Activated CD4-positive, alpha-beta T cell treated with anti-CD3 and anti-CD28 coated beads for 36 hours (primary cell): ENCODE measurements around the gene CFAP100. TPM values are rescaled to one million over a fixed set of nuclear protein-coding genes. Genes with fewer than 3 reads are reported as not detected.
A peak's percentile ranks its signal among the peaks of the same experiment; 100 is the strongest.

Experiments used
- ATAC-seq: fragments of 200-7000 bp; cut with Tn5 transposase; one replicate; pipeline ENCODE4 v1.10.0; 2021; ENCODE audit warnings: mild to moderate bottlenecking, moderate library complexity
- CTCF ChIA-PET: fragments of 350-600 bp; sonication (Branson Sonifier 250); formaldehyde crosslinking; loops from one replicate; lab custom pipeline; 2021; ENCODE audit warnings: antibody characterized with exemption; lab: Charles Lee
- POLR2A ChIA-PET: fragments of 350-600 bp; sonication (Branson Sonifier 250); formaldehyde crosslinking; loops from one replicate; lab custom pipeline; 2021; ENCODE audit warnings: antibody characterized with exemption, inconsistent platforms; lab: Charles Lee
- DNase-seq: peaks from one replicate; pipeline ENCODE4 v3.0.0-alpha.2; 2020
- H3K27ac Mint-ChIP-seq: one replicate; pipeline ENCODE4 v1.8.0; 2021; ENCODE audit warnings: mixed read lengths
- H3K27me3 Mint-ChIP-seq: one replicate; pipeline ENCODE4 v1.8.0; 2021; ENCODE audit warnings: mixed read lengths
- H3K36me3 Mint-ChIP-seq: one replicate; pipeline ENCODE4 v1.8.0; 2021; ENCODE audit warnings: low read depth, mixed read lengths
- H3K4me1 Mint-ChIP-seq: one replicate; pipeline ENCODE4 v1.8.0; 2021; ENCODE audit warnings: mixed read lengths
- H3K4me3 Mint-ChIP-seq: one replicate; pipeline ENCODE4 v1.8.0; 2021; ENCODE audit warnings: mild to moderate bottlenecking, moderate library complexity, mixed read lengths
- H3K9me3 Mint-ChIP-seq: one replicate; pipeline ENCODE4 v1.8.0; 2021; ENCODE audit warnings: low read depth, mixed read lengths
- intact Hi-C, 2 experiments: fragments of 100-400 bp; cut with DNase I in 1 of 2; cut with micrococcal nuclease in 1 of 2; formaldehyde crosslinking; loops; one replicate each; pipeline versions ENCODE4 v1.14.2 to v1.15.1; 2022 to 2024; cut with DNase I, micrococcal nuclease
- total RNA-seq, 2 experiments: library from RNA; stranded (reverse); gene quantifications; one replicate each; pipeline ENCODE4 v1.2.3, GENCODE V29; 2021

The CFAP100 gene
- total RNA-seq, 2 experiments from 2014 or later: not detected

- H3K4me1 Mint-ChIP-seq: peaks cover 9% of the 10 kb centered on the region
- no peak within 1 kb of the TSS for H3K27ac Mint-ChIP-seq
- DNase-seq: peak; percentile 87
- ChIA-PET POLR2A (interaction anchor here (0.6 to 1.0 kb wide), 3 partner anchors 8 to 367 kb away, joined by 3 to 6 read pairs (median 5); no protein-coding TSS in a partner anchor), CTCF (interaction anchor here (0.6 to 1.0 kb wide), 2 partner anchors 11 to 270 kb away, joined by 3 to 4 read pairs; no protein-coding TSS in a partner anchor)
- intact Hi-C loops: loop anchor here (1.0 to 10.0 kb wide), 8 partner anchors 118 to 1597 kb away; partner anchors contain the start of genes ZXDC (in 2 of the 2), PLXNA1 (in 1 of the 2) and SLC41A3 (in 1 of the 2)
- no peaks in the 10 kb centered on the region for H3K9me3 Mint-ChIP-seq
- no peaks in the 10 kb centered on the region for H3K36me3 Mint-ChIP-seq
- ATAC-seq: peak; percentile 95
- peak within 1 kb of the TSS; percentile 73 for H3K4me3 Mint-ChIP-seq
- peaks cover 44% of the 10 kb centered on the region for H3K27me3 Mint-ChIP-seq
Measured at GRCh38 chr3:126357295-126358037, 37.2 kb upstream of the CFAP100 start, which contains the start of gene KLF15. Gene KLF15 (minus strand): TSS chr3:126357408. CDS start chr3:126352922, 4,486 bp downstream.

- CTCF ChIA-PET: interaction anchor here (1.0 kb wide), 1 partner anchor 271 kb away, joined by 3 read pairs; no protein-coding TSS in a partner anchor
Measured at GRCh38 chr3:126358038-126358815, 36.5 kb upstream of the CFAP100 start.

DNA sequence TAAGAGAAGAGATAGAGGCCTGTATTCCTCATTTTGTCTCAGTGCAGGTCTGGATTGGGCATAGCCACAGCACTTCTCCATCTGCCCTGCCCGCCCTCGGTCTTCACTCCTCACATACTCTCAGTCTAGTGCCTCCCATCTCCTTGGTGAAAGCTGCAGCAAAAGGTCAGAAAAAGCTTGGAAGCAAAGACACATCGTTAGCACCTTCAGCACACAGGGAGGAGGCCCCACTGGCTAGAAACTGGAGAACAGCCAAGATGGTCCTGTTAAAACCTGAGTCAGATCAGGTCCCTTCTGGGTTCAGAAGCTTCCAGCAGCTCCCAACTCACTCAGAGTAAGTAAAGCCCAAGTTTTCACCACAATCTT, 35.9 kb upstream of the CFAP100 start:
- peaks cover 44% of the 10 kb centered on the region for H3K27me3 Mint-ChIP-seq
- ATAC-seq: no peak
- peaks cover 9% of the 10 kb centered on the region for H3K4me1 Mint-ChIP-seq
- no peak overlapping the region for H3K4me3 Mint-ChIP-seq
- POLR2A ChIA-PET: no interaction called here
- CTCF ChIA-PET: no interaction called here
- DNase-seq: no peak
- intact Hi-C loops: loop anchor here in 1 of 2 experiments (5.0 to 10.0 kb wide), 3 partner anchors 119 to 1596 kb away; partner anchors contain the start of gene ZXDC
- H3K36me3 Mint-ChIP-seq: no peaks in the 10 kb centered on the region
- no peaks in the 10 kb centered on the region for H3K9me3 Mint-ChIP-seq
- no peak overlapping the region for H3K27ac Mint-ChIP-seq

More at GRCh38 chr3:126358038-126358815, 36.5 kb upstream of the CFAP100 start:
- DNase-seq (peak; percentile 13), ATAC-seq (no peak)
- peaks cover 9% of the 10 kb centered on the region for H3K4me1 Mint-ChIP-seq
- no peak overlapping the region for H3K27ac Mint-ChIP-seq
- peaks cover 44% of the 10 kb centered on the region for H3K27me3 Mint-ChIP-seq
- H3K4me3 Mint-ChIP-seq: peak overlapping the region; percentile 73
- POLR2A ChIA-PET: interaction anchor here (0.7 to 1.0 kb wide), 2 partner anchors 9 to 368 kb away, joined by 5 to 6 read pairs; no protein-coding TSS in a partner anchor
- no peaks in the 10 kb centered on the region for H3K9me3 Mint-ChIP-seq
- H3K36me3 Mint-ChIP-seq: no peaks in the 10 kb centered on the region
- intact Hi-C loops: loop anchor here in 1 of 2 experiments (5.0 to 10.0 kb wide), 3 partner anchors 119 to 1597 kb away; partner anchors contain the start of gene ZXDC

DNA sequence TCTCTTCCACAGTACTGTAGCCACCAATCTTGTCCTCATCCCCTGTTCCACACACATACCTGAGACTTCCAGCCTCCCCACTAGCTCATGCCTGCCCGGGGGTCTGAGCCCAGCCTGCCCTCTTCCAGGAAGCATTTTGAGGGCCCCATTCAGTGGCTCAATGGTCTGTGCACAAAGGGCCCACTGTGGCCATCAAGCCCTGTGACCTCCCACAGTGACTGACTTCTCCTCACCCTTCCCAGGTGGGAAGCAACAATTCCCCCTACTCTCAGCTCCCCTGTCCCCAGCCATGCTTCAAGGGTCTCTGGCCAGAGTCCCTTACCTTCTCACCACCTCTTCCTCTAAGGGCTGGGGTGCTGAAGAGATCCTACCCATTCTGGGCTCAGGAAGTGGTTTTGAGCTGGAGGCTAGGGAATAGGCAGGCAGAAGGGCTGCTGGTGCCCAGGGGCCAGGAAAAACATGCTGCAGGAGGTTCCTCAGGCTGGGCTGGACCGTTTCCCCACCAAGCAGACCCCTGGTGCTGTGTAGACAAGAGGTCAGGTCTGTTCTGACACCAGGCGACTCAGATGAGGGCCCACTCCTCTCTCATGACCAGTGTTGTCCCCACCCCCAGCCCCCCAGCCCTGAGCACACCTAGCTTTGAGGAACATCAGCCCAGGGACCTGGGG, 34.5 kb upstream of the CFAP100 start:
- ChIA-PET POLR2A (no interaction called here), CTCF (interaction anchor here (0.6 kb wide), 1 partner anchor 115 kb away, joined by 3 read pairs; no protein-coding TSS in a partner anchor)
- intact Hi-C loops: no loop called here
- H3K36me3 Mint-ChIP-seq: no peaks in the 10 kb centered on the region
- DNase-seq (no peak), ATAC-seq (no peak)
- H3K27me3 Mint-ChIP-seq: peaks cover 44% of the 10 kb centered on the region
- no peak overlapping the region for H3K27ac Mint-ChIP-seq
- H3K4me1 Mint-ChIP-seq: peaks cover 9% of the 10 kb centered on the region
- no peaks in the 10 kb centered on the region for H3K9me3 Mint-ChIP-seq
- H3K4me3 Mint-ChIP-seq: no peak overlapping the region

- Mint-ChIP-seq H3K9me3 (no peaks in the 10 kb centered on the region), H3K36me3 (no peaks in the 10 kb centered on the region), H3K4me3 (no peak overlapping the region), H3K27me3 (peaks cover 39% of the 10 kb centered on the region), H3K4me1 (peaks cover 7% of the 10 kb centered on the region), H3K27ac (no peak overlapping the region)
- intact Hi-C loops: no loop called here
- ChIA-PET CTCF (no interaction called here), POLR2A (no interaction called here)
- DNase-seq (no peak), ATAC-seq (no peak)
Measured at GRCh38 chr3:126360714-126361060, 34.0 kb upstream of the CFAP100 start.

DNA sequence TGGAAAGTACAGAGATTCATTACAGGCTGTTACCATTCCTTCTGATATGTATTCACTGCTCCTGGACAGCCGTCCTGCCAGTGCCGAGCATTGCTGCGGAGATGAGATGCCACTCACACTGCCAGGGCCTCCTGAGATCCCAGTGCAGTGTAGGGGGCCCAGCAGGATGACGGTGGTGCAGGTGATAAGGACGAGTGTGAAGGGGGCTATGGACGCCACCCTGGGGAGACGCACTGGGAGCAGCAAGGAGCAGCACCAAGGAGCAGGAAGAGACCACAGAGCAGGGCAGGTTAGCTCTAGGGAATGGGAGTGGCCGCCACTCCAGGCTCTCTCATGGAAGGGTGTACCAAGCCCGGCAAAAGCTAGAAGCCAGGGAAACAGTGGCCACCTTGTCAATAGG, 33.5 kb upstream of the CFAP100 start:
- CTCF ChIA-PET: no interaction called here
- peaks cover 38% of the 10 kb centered on the region for H3K27me3 Mint-ChIP-seq
- DNase-seq: no peak
- POLR2A ChIA-PET: no interaction called here
- H3K4me3 Mint-ChIP-seq: no peak overlapping the region
- H3K27ac Mint-ChIP-seq: no peak overlapping the region
- no peak for ATAC-seq
- no peaks in the 10 kb centered on the region for H3K36me3 Mint-ChIP-seq
- H3K4me1 Mint-ChIP-seq: peaks cover 6% of the 10 kb centered on the region
- no peaks in the 10 kb centered on the region for H3K9me3 Mint-ChIP-seq
- intact Hi-C loops: no loop called here

DNA sequence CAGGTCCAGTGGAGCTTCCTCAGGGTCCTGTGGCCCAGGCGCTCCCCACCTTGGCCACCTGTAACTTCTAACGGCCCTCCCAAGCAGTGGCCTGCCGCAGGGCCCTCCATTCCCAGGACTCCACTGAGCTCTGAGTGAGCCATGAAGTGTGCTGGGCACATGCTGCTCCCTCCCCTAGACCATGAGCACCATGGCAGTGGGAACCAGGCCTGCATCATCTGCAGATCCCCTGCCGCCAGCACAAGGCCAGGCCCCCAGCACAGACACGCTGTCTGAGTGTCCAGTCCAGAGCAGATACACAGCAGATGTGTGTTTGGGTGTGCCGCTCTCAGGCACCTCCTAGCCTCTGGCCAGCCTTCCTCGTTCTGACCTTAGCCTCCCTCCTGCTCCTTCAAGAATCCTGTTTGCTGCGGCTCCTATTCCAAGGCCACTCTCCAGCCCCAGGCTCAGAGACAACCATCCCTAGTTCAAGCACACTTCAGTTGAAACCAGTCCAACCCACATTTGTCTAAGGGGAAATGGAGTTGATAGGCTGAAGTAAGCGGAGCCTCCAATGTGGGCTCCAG, 30.5 kb upstream of the CFAP100 start:
- H3K27me3 Mint-ChIP-seq: peaks cover 21% of the 10 kb centered on the region
- no peaks in the 10 kb centered on the region for H3K36me3 Mint-ChIP-seq
- no peak overlapping the region for H3K4me3 Mint-ChIP-seq
- CTCF ChIA-PET: interaction anchor here (0.7 kb wide), 1 partner anchor 59 kb away, joined by 3 read pairs; no protein-coding TSS in a partner anchor
- intact Hi-C loops: no loop called here
- DNase-seq (no peak), ATAC-seq (no peak)
- H3K4me1 Mint-ChIP-seq: no peaks in the 10 kb centered on the region
- no peak overlapping the region for H3K27ac Mint-ChIP-seq
- no peaks in the 10 kb centered on the region for H3K9me3 Mint-ChIP-seq
- POLR2A ChIA-PET: no interaction called here

DNA sequence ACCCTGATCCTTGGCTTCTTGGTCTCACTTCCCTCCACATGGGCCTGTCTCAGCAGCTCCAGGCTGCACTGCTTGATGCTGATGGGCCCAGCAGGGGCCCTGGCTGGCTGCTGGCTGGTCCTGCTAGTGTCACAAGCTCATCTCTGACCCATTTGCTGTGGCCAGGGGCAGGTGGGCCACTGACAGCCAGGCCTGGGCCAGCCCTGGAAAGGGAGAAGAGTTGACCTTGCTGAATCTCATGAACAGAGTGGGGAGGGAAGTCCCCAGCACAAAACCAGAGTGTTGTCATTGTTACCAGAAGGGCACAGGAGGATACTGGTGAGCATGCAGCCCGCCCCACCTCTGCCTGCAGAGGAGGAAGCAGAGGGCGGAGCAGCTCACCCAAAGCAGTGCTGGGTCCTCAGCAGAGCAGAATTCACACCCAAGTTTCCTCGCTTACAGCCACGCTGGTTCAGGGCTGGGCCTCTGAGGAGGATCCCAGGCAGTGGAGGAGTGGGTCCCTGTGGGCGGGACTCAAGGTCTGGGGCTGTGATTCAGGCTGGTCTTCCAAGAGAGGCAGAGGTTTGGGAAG, 29.9 kb upstream of the CFAP100 start:
- Mint-ChIP-seq H3K27me3 (peaks cover 16% of the 10 kb centered on the region), H3K9me3 (no peaks in the 10 kb centered on the region), H3K4me3 (no peak overlapping the region), H3K27ac (no peak overlapping the region), H3K36me3 (no peaks in the 10 kb centered on the region), H3K4me1 (no peaks in the 10 kb centered on the region)
- DNase-seq (no peak), ATAC-seq (peak; percentile 39)
- POLR2A ChIA-PET: no interaction called here
- intact Hi-C loops: no loop called here
- CTCF ChIA-PET: no interaction called here

GRCh38 chr3:126365351-126366277, 29.1 kb upstream of the CFAP100 start:
- Mint-ChIP-seq H3K27ac (no peak overlapping the region), H3K9me3 (no peaks in the 10 kb centered on the region), H3K36me3 (no peaks in the 10 kb centered on the region), H3K4me3 (no peak overlapping the region), H3K27me3 (peaks cover 11% of the 10 kb centered on the region), H3K4me1 (no peaks in the 10 kb centered on the region)
- CTCF ChIA-PET: no interaction called here
- DNase-seq (no peak), ATAC-seq (no peak)
- POLR2A ChIA-PET: no interaction called here
- intact Hi-C loops: no loop called here

DNA sequence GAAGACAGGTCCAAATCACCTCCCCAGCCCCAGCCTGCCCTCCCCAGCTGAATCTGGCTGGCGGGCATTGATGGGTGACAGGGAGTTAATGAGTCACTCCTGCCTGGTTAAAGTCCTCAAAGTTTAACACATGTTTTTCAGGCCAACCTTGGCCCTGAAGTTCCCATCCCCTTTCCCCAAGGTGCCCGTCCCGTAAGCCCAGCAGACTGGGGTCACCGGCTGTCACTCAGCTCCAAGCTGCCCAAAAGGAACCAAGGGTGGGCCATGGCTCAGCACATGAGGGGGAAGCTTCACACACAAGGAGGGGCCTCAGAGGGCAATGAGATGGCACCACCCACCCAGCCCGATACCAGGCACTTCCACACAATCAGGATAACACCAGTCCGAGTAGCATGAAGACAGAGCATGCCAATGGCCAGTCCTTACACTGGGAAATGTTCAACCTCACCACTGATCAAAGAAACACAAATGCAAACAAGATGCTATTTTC, 27.3 kb upstream of the CFAP100 start:
- Mint-ChIP-seq H3K27me3 (peaks cover 1% of the 10 kb centered on the region), H3K4me1 (no peaks in the 10 kb centered on the region), H3K27ac (no peak overlapping the region), H3K36me3 (no peaks in the 10 kb centered on the region), H3K9me3 (no peaks in the 10 kb centered on the region), H3K4me3 (no peak overlapping the region)
- DNase-seq: no peak
- no peak for ATAC-seq
- intact Hi-C loops: no loop called here
- CTCF ChIA-PET: interaction anchor here (0.5 kb wide), 1 partner anchor 162 kb away, joined by 3 read pairs; no protein-coding TSS in a partner anchor
- POLR2A ChIA-PET: no interaction called here
